IMR-90 (cell line): Measurements from ENCODE around the gene CDS1.

ENCODE experiments used
- BHLHE40 ChIP-seq: fragments of 150-350 bp; IDR thresholded peaks from 2 replicates; pipeline ENCODE4 v1.6.1; 2016; ENCODE audit warnings: mild to moderate bottlenecking, low read depth, low read length
- CEBPB ChIP-seq: IDR thresholded peaks from 2 replicates; pipeline ENCODE4 v1.6.1; 2012; ENCODE audit warnings: low read depth, low read length, improper control_type of control experiment
- CHD1 ChIP-seq: IDR thresholded peaks from 2 replicates; pipeline ENCODE4 v1.6.1; 2012; ENCODE audit warnings: low read depth, low read length, improper control_type of control experiment
- FOS ChIP-seq: fragments of 150-350 bp; IDR thresholded peaks from 2 replicates; pipeline ENCODE4 v1.6.1; 2016; ENCODE audit warnings: low read depth, low read length
- MAFK ChIP-seq: IDR thresholded peaks from 2 replicates; pipeline ENCODE4 v1.6.1; 2012; ENCODE audit warnings: low read depth, low read length, improper control_type of control experiment
- MXI1 ChIP-seq: IDR thresholded peaks from 2 replicates; pipeline ENCODE4 v1.6.1; 2012; ENCODE audit warnings: low read depth, mild to moderate bottlenecking, low read length, moderate library complexity, borderline replicate concordance
- POLR2A ChIP-seq: IDR thresholded peaks from 2 replicates; pipeline ENCODE4 v1.6.1; 2012; ENCODE audit warnings: mild to moderate bottlenecking, low read depth, low read length
- RAD21 ChIP-seq: IDR thresholded peaks from 2 replicates; pipeline ENCODE4 v1.6.1; 2012; ENCODE audit warnings: low read length, improper control_type of control experiment
- RCOR1 ChIP-seq: IDR thresholded peaks from 2 replicates; pipeline ENCODE4 v1.6.1; 2012; ENCODE audit warnings: mild to moderate bottlenecking, low read length, improper control_type of control experiment; ENCODE audit not compliant: insufficient replicate concordance
- RFX5 ChIP-seq: IDR thresholded peaks from 2 replicates; pipeline ENCODE4 v1.8.0; 2012; ENCODE audit warnings: low read depth, mild to moderate bottlenecking, low read length, moderate library complexity
- SMC3 ChIP-seq: fragments of 150-350 bp; IDR thresholded peaks from 2 replicates; pipeline ENCODE4 v1.6.1; 2016; ENCODE audit warnings: low read depth, mild to moderate bottlenecking, antibody characterized with exemption, low read length, moderate library complexity
- TF ChIP-seq, protein P1 (sequence below): conservative IDR thresholded peaks from 2 replicates; pipeline ENCODE4 v1.5.1; 2012; ENCODE audit warnings: mild to moderate bottlenecking, low read depth, low read length, improper control_type of control experiment
- TF ChIP-seq, protein P2 (sequence below): fragments of 150-350 bp; IDR thresholded peaks from 2 replicates; pipeline ENCODE4 v1.6.1; 2016; ENCODE audit warnings: low read depth, mild to moderate bottlenecking, low read length, moderate library complexity, borderline replicate concordance
- TF ChIP-seq, protein P3 (sequence below): fragments of 150-350 bp; IDR thresholded peaks from 2 replicates; pipeline ENCODE4 v1.6.1; 2017; ENCODE audit warnings: mild to moderate bottlenecking, antibody characterized with exemption, low read length, low read depth

DNA sequence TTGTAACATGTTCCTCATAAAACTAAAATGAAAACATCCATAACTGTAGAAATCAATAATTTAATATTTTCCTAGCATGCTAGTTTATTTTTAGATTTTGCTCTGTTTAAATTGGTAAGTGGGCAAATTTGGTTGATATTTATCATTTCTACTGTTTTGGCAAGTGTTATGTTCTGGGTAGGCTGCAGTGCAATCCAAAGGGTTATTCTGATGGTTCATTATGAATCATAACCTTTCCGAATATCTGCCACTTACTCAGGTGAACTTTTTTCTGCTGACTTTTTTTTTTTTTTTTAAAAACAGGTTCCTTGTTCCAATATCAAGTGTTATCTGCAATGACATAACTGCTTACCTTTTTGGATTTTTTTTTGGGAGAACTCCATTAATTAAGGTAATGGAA lies 52.0 kb downstream of the CDS1 start:
- TF ChIP-seq, protein P1, sequence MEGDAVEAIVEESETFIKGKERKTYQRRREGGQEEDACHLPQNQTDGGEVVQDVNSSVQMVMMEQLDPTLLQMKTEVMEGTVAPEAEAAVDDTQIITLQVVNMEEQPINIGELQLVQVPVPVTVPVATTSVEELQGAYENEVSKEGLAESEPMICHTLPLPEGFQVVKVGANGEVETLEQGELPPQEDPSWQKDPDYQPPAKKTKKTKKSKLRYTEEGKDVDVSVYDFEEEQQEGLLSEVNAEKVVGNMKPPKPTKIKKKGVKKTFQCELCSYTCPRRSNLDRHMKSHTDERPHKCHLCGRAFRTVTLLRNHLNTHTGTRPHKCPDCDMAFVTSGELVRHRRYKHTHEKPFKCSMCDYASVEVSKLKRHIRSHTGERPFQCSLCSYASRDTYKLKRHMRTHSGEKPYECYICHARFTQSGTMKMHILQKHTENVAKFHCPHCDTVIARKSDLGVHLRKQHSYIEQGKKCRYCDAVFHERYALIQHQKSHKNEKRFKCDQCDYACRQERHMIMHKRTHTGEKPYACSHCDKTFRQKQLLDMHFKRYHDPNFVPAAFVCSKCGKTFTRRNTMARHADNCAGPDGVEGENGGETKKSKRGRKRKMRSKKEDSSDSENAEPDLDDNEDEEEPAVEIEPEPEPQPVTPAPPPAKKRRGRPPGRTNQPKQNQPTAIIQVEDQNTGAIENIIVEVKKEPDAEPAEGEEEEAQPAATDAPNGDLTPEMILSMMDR, result no peak
- TF ChIP-seq POLR2A (no peak), RFX5 (no peak), FOS (no peak), MXI1 (no peak), MAFK (no peak), RCOR1 (no peak), CHD1 (no peak), CEBPB (no peak), RAD21 (no peak), SMC3 (no peak), BHLHE40 (no peak)
- TF ChIP-seq, protein P2, sequence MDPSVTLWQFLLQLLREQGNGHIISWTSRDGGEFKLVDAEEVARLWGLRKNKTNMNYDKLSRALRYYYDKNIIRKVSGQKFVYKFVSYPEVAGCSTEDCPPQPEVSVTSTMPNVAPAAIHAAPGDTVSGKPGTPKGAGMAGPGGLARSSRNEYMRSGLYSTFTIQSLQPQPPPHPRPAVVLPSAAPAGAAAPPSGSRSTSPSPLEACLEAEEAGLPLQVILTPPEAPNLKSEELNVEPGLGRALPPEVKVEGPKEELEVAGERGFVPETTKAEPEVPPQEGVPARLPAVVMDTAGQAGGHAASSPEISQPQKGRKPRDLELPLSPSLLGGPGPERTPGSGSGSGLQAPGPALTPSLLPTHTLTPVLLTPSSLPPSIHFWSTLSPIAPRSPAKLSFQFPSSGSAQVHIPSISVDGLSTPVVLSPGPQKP, result no peak
- TF ChIP-seq, protein P3, sequence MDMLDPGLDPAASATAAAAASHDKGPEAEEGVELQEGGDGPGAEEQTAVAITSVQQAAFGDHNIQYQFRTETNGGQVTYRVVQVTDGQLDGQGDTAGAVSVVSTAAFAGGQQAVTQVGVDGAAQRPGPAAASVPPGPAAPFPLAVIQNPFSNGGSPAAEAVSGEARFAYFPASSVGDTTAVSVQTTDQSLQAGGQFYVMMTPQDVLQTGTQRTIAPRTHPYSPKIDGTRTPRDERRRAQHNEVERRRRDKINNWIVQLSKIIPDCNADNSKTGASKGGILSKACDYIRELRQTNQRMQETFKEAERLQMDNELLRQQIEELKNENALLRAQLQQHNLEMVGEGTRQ, result no peak
